AG09309 (cell line): ENCODE data around the gene CHRD.
"Not testable (repeated sequence)": the region's sequence is repeated elsewhere in the genome, so short reads cannot be mapped to it uniquely, and the experiment has no call there.

Experiments used
- DNase-seq: peaks from one replicate; pipeline ENCODE4 v3.0.0-alpha.2; 2010; ENCODE audit warnings: low read depth
- H3K4me3 ChIP-seq: 2 replicates; pipeline ENCODE4 v1.5.1; 2011; ENCODE audit warnings: mild to moderate bottlenecking, low read depth, low read length, moderate library complexity; ENCODE audit not compliant: control insufficient read depth
- TF ChIP-seq, protein P1 (sequence below): IDR thresholded peaks from 2 replicates; pipeline ENCODE4 v1.5.1; 2011; ENCODE audit warnings: mild to moderate bottlenecking, low read depth, low read length, inconsistent platforms; ENCODE audit not compliant: insufficient read depth, control insufficient read depth; ENCODE audit errors: missing control alignments

Gene CHRD

DNA sequence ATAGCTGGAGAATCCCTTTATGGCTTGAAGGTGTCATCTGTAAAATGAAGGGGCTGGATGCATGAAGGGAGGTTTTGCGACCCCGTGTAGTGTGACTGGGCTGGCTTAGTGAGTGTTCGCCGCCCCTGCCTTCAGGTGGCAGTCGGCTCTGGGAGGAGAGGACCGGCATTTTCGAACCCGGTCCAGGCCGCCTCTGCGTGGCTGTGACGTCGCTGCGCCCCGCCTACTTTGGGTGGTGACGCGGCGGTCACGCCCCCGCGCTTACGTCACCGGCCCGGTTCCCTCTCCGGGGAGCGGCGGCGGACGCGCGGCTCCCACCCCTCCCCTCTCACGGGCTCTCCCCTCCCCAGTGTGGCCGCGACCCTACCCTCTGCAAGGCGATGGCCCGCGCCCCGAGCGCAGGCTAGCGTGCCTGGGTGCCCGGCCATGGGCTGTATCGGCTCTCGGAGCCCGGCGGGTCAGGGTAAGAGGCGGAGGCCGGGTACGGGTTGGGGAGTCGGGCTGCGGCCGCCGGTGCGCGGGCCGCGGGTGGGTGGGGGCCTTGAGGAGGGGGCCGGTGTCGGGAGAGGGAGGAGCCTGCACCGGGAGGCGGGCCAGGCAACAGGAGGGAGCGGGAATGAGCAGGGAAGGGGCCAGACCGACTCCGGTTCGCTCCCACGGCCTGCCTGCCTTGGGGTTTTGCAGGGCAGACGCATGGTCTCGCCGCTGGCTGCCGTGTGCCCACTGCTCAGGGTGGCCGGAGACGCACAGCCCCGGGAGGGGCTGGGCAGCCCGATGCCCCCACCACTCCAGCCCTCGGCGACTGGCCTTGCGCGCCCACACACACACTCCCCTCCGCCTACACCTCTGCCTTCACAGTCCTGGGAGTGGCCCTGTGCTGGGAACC, 44.0 kb upstream of the CHRD start:
- TF ChIP-seq, protein P1, sequence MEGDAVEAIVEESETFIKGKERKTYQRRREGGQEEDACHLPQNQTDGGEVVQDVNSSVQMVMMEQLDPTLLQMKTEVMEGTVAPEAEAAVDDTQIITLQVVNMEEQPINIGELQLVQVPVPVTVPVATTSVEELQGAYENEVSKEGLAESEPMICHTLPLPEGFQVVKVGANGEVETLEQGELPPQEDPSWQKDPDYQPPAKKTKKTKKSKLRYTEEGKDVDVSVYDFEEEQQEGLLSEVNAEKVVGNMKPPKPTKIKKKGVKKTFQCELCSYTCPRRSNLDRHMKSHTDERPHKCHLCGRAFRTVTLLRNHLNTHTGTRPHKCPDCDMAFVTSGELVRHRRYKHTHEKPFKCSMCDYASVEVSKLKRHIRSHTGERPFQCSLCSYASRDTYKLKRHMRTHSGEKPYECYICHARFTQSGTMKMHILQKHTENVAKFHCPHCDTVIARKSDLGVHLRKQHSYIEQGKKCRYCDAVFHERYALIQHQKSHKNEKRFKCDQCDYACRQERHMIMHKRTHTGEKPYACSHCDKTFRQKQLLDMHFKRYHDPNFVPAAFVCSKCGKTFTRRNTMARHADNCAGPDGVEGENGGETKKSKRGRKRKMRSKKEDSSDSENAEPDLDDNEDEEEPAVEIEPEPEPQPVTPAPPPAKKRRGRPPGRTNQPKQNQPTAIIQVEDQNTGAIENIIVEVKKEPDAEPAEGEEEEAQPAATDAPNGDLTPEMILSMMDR = no peak
- peak overlapping the region; percentile 61 for H3K4me3 ChIP-seq
- no peak for DNase-seq

DNA sequence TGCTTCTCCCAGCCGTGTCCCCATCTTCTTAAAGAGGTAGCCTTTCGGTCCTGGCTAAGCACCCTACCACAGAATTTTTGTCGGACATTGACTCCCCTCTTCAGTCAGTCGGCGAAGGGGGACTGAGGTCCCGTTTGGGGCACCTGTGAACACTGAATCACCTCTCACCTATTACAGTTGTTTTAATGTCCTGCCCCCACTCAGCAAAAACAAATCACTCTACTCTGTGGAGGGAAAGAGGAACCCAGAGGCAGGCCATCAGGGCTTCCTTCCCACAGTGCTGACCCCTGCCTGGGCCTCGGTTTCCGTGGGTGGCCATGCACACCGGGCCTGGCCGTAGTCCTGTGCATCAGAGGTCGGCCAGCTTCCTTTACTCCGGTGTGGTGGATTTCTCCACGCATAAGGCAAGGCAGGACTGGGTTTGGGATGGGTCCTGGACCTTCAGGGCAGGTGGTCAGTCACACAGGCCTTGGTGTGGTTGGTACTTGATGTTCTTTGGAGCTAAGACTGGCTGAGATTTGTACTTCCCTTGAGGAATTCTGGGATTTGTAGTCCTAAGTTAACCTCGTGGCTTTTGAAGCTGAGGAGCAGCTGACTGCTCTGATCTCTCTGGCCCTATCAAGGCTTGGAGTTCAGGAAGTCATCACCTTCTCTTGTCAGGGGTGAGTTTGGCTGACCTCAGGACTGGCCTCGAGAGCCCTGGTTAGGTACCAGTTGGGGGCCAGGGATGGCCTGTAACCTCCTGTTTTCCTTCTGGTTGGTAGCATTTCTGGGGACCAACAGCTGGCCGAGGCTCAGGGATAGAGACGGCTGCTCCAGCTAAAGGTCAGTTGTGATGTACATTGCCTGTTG, 43.1 kb upstream of the CHRD start:
- H3K4me3 ChIP-seq = peak overlapping the region; percentile 61
- DNase-seq = no peak

DNA sequence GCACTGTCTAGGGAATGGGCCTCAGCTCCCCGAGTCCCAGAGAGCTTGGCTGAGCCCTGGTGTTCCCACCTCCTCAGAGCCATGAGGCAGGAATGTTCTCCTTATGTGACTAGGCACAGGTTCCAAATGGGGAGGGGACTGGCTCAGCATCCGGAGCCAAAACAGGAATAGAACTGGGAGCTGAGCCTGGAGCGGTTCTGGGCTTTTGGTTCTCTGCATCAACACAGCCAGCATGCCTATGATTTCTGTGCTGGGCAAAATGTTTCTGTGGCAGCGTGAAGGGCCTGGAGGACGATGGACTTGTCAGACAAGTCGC, 42.5 kb upstream of the CHRD start, which contains the start of gene FAM131A:
TSS of gene FAM131A (plus strand) at position 202 of the 316 bp plus-strand sequence. CDS start at position 233, 31 bp downstream.
- peak within 1 kb of the TSS; percentile 61 for H3K4me3 ChIP-seq
- DNase-seq = no peak
- TF ChIP-seq, protein P1 = no peak

More for the DNA sequence above, 43.1 kb upstream of the CHRD start:
- TF ChIP-seq, protein P1 = no peak

DNA sequence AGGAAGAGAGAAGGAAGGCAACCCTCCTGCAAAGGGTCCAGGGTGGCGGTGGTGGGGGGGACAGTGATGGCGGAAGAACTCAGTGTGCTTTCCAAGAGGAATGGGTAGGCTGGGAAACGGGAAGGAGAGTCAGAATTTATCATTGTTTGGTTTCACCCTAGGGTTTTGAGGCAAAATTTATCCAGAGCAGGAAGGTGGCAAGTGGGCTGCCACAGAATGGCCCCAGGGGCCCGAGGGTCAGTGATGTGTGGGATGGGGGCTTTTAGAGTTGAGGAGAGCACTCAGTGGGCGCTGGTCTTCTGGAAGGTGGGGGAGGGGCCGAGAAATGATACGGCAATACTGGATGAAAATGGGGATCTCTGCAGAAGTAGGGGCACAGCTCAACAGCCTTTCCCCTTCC, 41.9 kb upstream of the CHRD start:
- TF ChIP-seq, protein P1 = no peak
- no peak overlapping the region for H3K4me3 ChIP-seq
- DNase-seq = no peak

DNA sequence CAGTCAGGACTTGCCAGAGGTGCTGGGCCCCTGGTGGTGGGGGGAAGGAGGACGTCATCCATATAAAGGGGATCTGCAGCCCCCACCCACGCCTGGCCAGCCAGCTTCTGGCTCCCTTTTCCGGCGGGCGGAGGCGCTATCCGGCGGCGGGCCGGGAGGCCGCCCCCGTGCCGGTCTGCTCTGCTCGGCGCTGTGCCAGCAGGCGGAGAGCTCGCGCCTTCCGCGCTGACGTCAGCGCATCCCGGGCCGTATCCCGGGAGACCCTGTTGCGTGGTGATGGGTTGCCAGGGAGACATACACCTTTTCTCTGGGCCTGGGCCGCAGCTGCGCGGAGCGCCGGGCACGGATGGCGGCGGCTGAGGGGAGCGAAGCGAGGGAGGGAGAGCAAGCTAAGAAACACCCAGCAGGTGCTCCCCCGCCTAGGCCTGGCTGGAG, 41.3 kb upstream of the CHRD start:
- DNase-seq = no peak
- H3K4me3 ChIP-seq = no peak overlapping the region
- TF ChIP-seq, protein P1 = no peak

DNA sequence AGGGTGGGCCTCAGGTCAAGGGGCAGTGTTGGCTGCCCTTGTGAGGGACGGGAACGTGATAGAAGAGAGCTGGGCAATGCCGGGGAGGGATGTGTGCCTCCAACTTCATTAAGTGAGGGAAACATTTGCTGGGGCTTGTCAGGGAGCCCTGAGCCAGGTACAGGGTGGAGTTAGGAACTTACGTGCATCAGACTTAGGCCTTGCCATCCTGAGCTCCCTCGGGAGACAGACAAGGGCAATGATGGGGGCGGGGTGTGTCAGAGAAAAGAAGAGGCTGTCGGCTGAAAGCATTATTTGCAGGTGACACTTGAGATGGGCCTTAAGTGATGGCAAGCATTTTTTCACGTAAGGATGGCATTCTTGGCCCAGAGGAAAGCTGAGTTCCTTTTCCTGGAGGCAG, 40.9 kb upstream of the CHRD start:
- H3K4me3 ChIP-seq = no peak overlapping the region
- TF ChIP-seq, protein P1 = no peak
- no peak for DNase-seq

DNA sequence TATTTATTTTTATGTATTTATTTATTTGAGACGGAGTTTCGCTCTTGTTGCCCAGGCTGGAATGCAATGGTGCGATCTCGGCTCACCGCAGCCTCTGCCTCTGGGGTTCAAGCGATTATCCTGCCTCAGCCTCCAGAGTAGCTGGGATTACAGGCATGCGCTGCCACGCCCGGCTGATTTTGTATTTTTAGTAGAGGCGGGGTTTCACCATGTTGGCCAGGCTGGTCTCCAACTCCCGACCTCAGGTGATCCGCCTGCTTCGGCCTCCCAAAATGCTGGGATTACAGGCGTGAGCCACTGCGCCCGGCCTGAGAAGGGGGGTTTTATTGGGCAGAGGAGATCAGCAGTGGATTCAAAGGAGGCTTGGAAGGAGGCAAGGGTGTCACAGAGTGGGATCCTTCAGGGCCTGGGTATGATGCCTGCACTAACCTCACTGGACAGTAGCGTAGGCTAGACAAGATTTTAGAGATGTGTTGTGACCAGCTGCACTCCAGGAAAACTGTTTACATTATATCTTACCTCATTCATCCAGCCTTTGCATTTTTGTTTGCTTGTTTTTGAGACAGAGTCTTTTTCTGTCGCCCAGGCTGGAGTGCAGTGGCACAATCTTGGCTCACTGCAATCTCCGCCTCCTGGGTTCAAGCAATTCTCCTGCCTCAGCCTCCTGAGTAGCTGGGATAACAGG, 40.3 kb upstream of the CHRD start:
- not testable (repeated sequence) for H3K4me3 ChIP-seq, DNase-seq
